ENCODE measurements around the gene CINP. TPM values are rescaled to one million over a fixed set of nuclear protein-coding genes. Genes with fewer than 3 reads are reported as not detected.

Gene CINP
- total and polyA plus RNA-seq, 2 of the 8 experiments (the other 6 are each of a cell fraction or from before 2014, with no cell fraction given): 47.8 to 51.6 TPM

DNA sequence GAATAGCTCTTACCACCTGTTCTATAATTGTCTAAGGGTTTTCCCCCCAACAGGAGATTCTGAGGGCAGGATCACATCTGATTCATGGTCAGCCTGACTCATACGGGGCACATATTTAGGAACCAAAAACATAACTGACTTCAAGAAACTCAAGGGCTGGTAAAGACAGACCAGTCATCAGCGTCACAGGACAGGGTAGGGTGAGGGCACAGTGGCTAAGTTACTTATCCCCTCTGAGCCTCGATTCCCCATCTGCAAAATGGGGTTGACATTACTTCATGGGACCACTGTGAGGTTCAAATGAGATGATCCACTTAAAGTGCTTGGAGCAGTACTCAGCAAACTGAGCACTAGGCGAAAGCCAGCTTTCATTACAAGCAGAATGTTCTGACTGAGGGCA is 606 bp downstream of the CINP start:
- peaks cover 10% of the 10 kb centered on the region for H3K79me1 ChIP-seq (ENCODE audit: low read depth, low read length)
- H3K18ac ChIP-seq (ENCODE audit: extremely low read depth, low read length): no peak overlapping the region
- H3K36me3 ChIP-seq (ENCODE audit: control insufficient read depth in 2 of 4, insufficient read depth in 4 of 4, low read length in 3 of 4): peaks cover 0 to 14% (median 2%) of the 10 kb centered on the region in 4 experiments; a peak in 3 of 8 replicates
- peak overlapping the region; percentile 68 to 94 (median 86) for H3K4me3 ChIP-seq (ENCODE audit: extremely low read depth in 1 of 4, insufficient read depth in 2 of 4, low read depth in 3 of 4, low read length in 4 of 4)
- FAIRE-seq (no peak), DNase-seq (ENCODE audit: low read depth in 1 of 2, low spot score in 2 of 2) (no peak)
- H4K5ac ChIP-seq (ENCODE audit: insufficient read length, low read depth, low read length): no peak overlapping the region
- H3K14ac ChIP-seq (ENCODE audit: insufficient read length): no peak overlapping the region
- H3K27me3 ChIP-seq (replicated peaks in 1 of 4; ENCODE audit: control insufficient read depth in 3 of 4, extremely low read depth in 1 of 4, insufficient read depth in 3 of 4, low read length in 3 of 4): no peaks in the 10 kb centered on the region
- peaks cover 2 to 10% (median 4%) of the 10 kb centered on the region in 4 experiments; a peak in 4 of 7 replicates for H3K4me1 ChIP-seq (replicated peaks in 1 of 4; ENCODE audit: control insufficient read depth in 3 of 4, insufficient read depth in 4 of 4, low read length in 3 of 4)
- no peak overlapping the region for H3K23ac ChIP-seq (ENCODE audit: insufficient read length)
- no peak overlapping the region for H3K27ac ChIP-seq (ENCODE audit: low read depth, low read length)
- H3K79me2 ChIP-seq (ENCODE audit: control insufficient read depth in 1 of 2, insufficient read depth in 2 of 2, low read length in 2 of 2): peaks cover 0 to 21% of the 10 kb centered on the region in 2 experiments; a peak in 3 of 4 replicates
- H3K9me3 ChIP-seq (ENCODE audit: insufficient read depth in 2 of 2, low read depth in 1 of 2, low read length in 1 of 2): no peaks in the 10 kb centered on the region
- H2BK15ac ChIP-seq (ENCODE audit: low read length): no peak overlapping the region
- no peaks in the 10 kb centered on the region for H4K20me1 ChIP-seq (replicated peaks in 1 of 2; ENCODE audit: control insufficient read depth in 1 of 2, insufficient read depth in 2 of 2, low read length in 2 of 2)
- H3K4ac ChIP-seq (replicated peaks; ENCODE audit: insufficient read length, low read depth, low read length): no peak overlapping the region
- peak overlapping the region in 3 of 4 experiments; percentile 74 to 78 (median 77); a peak in 6 of 7 replicates for H3K9ac ChIP-seq (replicated peaks in 1 of 4; ENCODE audit: extremely low read depth in 1 of 4, low read depth in 3 of 4, low read length in 3 of 4)
- H2BK20ac ChIP-seq (ENCODE audit: low read length): no peak overlapping the region
- no peak overlapping the region for H3K56ac ChIP-seq (replicated peaks; ENCODE audit: insufficient read length, low read depth, low read length)
- no peak overlapping the region for H2BK12ac ChIP-seq (ENCODE audit: low read depth, low read length)
- peak overlapping the region; percentile 80 for H2AFZ ChIP-seq (ENCODE audit: low read length)
- no peak overlapping the region for H2BK5ac ChIP-seq (ENCODE audit: low read depth, low read length)
- H3K4me2 ChIP-seq (ENCODE audit: insufficient read depth in 1 of 2, low read depth in 2 of 2, low read length in 2 of 2): peak overlapping the region; percentile 93 to 96
- CTCF ChIA-PET (ENCODE audit: partially characterized antibody): interaction anchor here (1.1 to 1.8 kb wide), 2 partner anchors 43 to 136 kb away, joined by 4 to 7 read pairs; partner anchors contain the start of gene ZNF839
- WGBS, 2 experiments (ENCODE audit: extremely low coverage in 1 of 2, insufficient coverage in 1 of 2, insufficient read length in 1 of 2, insufficient replicate concordance in 2 of 2, low coverage in 1 of 2, low lambda C conversion rate in 2 of 2, missing lambda C conversion rate in 1 of 2): 65% methylated on average over 4 of the region's 4 CpGs; no CpG with 5 or more reads in 1 of the 2 experiments
- POLR2A ChIA-PET (ENCODE audit: partially characterized antibody): interaction anchor here (1.4 to 2.0 kb wide), 3 partner anchors 11 to 13 kb away, joined by 3 to 8 read pairs (median 4); no protein-coding TSS in a partner anchor
- no peak overlapping the region for H2BK120ac ChIP-seq (replicated peaks; ENCODE audit: low read depth, low read length)
- no peak overlapping the region for H4K8ac ChIP-seq (ENCODE audit: extremely low read depth, insufficient read depth, low read length)
- no peak overlapping the region for H2AK5ac ChIP-seq (ENCODE audit: low read depth, low read length)
- peaks cover 9% of the 10 kb centered on the region for H3K23me2 ChIP-seq (ENCODE audit: low read depth, low read length)
- no peak overlapping the region for H4K91ac ChIP-seq (replicated peaks; ENCODE audit: insufficient read length, low read length)
- TF ChIP-seq SUZ12 (IDR thresholded peaks at IDR 0.05; ENCODE audit: low read length) (no peak), CEBPB (IDR thresholded peaks at IDR 0.05; ENCODE audit: low read depth, low read length) (no peak), TEAD4 (IDR thresholded peaks at IDR 0.05; ENCODE audit: low read depth, low read length) (no peak), SRF (IDR thresholded peaks at IDR 0.05; ENCODE audit: low read depth, low read length) (no peak), CTBP2 (IDR thresholded peaks at IDR 0.05; ENCODE audit: borderline replicate concordance, insufficient read depth, insufficient read length, low read length) (no peak), POLR2A (IDR thresholded peaks at IDR 0.05; ENCODE audit: control extremely low read depth in 1 of 2, low read depth in 2 of 2, low read length in 2 of 2) (no peak), SIX5 (IDR thresholded peaks at IDR 0.05; ENCODE audit: low read depth, low read length) (no peak), SIRT6 (IDR thresholded peaks at IDR 0.05; ENCODE audit: low read length) (no peak), RNF2 (IDR thresholded peaks at IDR 0.05; ENCODE audit: borderline replicate concordance, low read depth, low read length, missing control alignments, poor library complexity, severe bottlenecking) (no peak), KDM5A (IDR thresholded peaks at IDR 0.05; ENCODE audit: low read length) (no peak), JUND (IDR thresholded peaks at IDR 0.05; ENCODE audit: low read length) (no peak)
- TF ChIP-seq, protein P1, sequence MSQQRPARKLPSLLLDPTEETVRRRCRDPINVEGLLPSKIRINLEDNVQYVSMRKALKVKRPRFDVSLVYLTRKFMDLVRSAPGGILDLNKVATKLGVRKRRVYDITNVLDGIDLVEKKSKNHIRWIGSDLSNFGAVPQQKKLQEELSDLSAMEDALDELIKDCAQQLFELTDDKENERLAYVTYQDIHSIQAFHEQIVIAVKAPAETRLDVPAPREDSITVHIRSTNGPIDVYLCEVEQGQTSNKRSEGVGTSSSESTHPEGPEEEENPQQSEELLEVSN (IDR thresholded peaks at IDR 0.05): no peak
